Measurements from ENCODE around the gene PPP1R3E.
"Not testable (repeated sequence)": the region's sequence is repeated elsewhere in the genome, so short reads cannot be mapped to it uniquely, and the experiment has no call there.

Gene PPP1R3E

GRCh38 chr14:23302290-23303225 is at the start of gene PPP1R3E:
TSS of gene PPP1R3E (minus strand) at chr14:23302859. CDS start at chr14:23302576, 283 bp downstream.
- DNase-seq (ENCODE audit: low read depth in 2 of 2, low spot score in 1 of 2): peak in 1 of 2 donors; percentile 75

- no peak for DNase-seq (ENCODE audit: low read depth in 2 of 2, low spot score in 1 of 2)
These were observed 49.2 kb upstream of the PPP1R3E start for GRCh38 chr14:23351681-23352505.

- DNase-seq (ENCODE audit: low read depth in 2 of 2, low spot score in 1 of 2): no peak
These were observed 46.6 kb upstream of the PPP1R3E start for GRCh38 chr14:23349156-23349845.

GRCh38 chr14:23348297-23348655 is 45.6 kb upstream of the PPP1R3E start:
- no peak for DNase-seq (ENCODE audit: low read depth in 2 of 2, low spot score in 1 of 2)

GRCh38 chr14:23347406-23348296 is 45.0 kb upstream of the PPP1R3E start:
- DNase-seq (ENCODE audit: low read depth in 2 of 2, low spot score in 1 of 2): no peak

- DNase-seq (ENCODE audit: low read depth in 2 of 2, low spot score in 1 of 2): no peak
These were observed 44.2 kb upstream of the PPP1R3E start for GRCh38 chr14:23346693-23347405.

- DNase-seq (ENCODE audit: low read depth in 2 of 2, low spot score in 1 of 2): no peak
These were observed 43.5 kb upstream of the PPP1R3E start for GRCh38 chr14:23345987-23346692.

GRCh38 chr14:23344481-23344880 is 41.8 kb upstream of the PPP1R3E start:
- DNase-seq (ENCODE audit: low read depth in 2 of 2, low spot score in 1 of 2): no peak

- no peak for DNase-seq (ENCODE audit: low read depth in 2 of 2, low spot score in 1 of 2)
These were observed 37.0 kb upstream of the PPP1R3E start for GRCh38 chr14:23339506-23340268.

- DNase-seq (ENCODE audit: low read depth in 2 of 2, low spot score in 1 of 2): no peak
These were observed 33.0 kb upstream of the PPP1R3E start for GRCh38 chr14:23335623-23336022.

- DNase-seq (ENCODE audit: low read depth in 2 of 2, low spot score in 1 of 2): no peak
These were observed 25.5 kb upstream of the PPP1R3E start for GRCh38 chr14:23327947-23328744.

- no peak for DNase-seq (ENCODE audit: low read depth in 2 of 2, low spot score in 1 of 2)
These were observed 24.1 kb upstream of the PPP1R3E start for GRCh38 chr14:23326491-23327332.

- DNase-seq (ENCODE audit: low read depth in 2 of 2, low spot score in 1 of 2): not testable (repeated sequence)
These were observed 23.1 kb upstream of the PPP1R3E start for GRCh38 chr14:23325746-23326145.

GRCh38 chr14:23324993-23325392 is 22.3 kb upstream of the PPP1R3E start:
- no peak for DNase-seq (ENCODE audit: low read depth in 2 of 2, low spot score in 1 of 2)

- no peak for DNase-seq (ENCODE audit: low read depth in 2 of 2, low spot score in 1 of 2)
These were observed 21.8 kb upstream of the PPP1R3E start for GRCh38 chr14:23324455-23324846.

GRCh38 chr14:23323838-23324454 is 21.3 kb upstream of the PPP1R3E start:
- no peak for DNase-seq (ENCODE audit: low read depth in 2 of 2, low spot score in 1 of 2)
